Measurements from ENCODE around the gene MXRA8.

DNA sequence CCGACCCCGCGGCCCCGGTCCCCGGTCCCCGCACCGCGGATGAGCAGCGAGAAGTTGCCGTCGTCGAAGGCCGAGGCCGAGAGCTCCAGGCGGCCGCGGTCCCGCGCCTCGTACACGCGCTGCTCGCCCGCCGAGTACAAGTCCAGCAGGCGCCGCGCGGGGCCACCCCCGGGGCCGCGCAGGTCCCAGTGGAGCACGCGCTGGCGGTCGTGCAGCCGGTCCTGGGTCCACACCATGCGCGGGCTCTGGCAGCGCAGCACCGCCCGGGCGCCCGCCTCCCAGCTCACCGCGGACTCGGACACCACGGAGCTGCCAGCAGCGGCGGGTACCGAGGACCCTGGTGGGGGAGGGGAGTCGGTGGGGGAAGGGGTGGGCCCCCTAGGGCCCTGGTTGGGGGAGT, 2.9 kb downstream of the MXRA8 start:
- TF ChIP-seq L3MBTL2 (conservative IDR thresholded peaks at IDR 0.05) (no peak), ZNF384 (IDR thresholded peaks at IDR 0.05) (no peak), TARDBP (IDR thresholded peaks at IDR 0.05) (no peak), CTBP1 (IDR thresholded peaks at IDR 0.05; ENCODE audit: borderline replicate concordance) (no peak), FOXM1 (IDR thresholded peaks at IDR 0.05; ENCODE audit: borderline replicate concordance) (no peak), ELF4 (IDR thresholded peaks at IDR 0.05) (no peak), HDGF (IDR thresholded peaks at IDR 0.05; ENCODE audit: borderline replicate concordance) (no peak), FOXA1 (IDR thresholded peaks at IDR 0.05) (no peak), SUZ12 (IDR thresholded peaks at IDR 0.05) (no peak), ARNT (IDR thresholded peaks at IDR 0.05) (no peak), SP1 (IDR thresholded peaks at IDR 0.05) (no peak), BHLHE40 (IDR thresholded peaks at IDR 0.05; ENCODE audit: borderline replicate concordance) (no peak)
- TF ChIP-seq, protein P1, sequence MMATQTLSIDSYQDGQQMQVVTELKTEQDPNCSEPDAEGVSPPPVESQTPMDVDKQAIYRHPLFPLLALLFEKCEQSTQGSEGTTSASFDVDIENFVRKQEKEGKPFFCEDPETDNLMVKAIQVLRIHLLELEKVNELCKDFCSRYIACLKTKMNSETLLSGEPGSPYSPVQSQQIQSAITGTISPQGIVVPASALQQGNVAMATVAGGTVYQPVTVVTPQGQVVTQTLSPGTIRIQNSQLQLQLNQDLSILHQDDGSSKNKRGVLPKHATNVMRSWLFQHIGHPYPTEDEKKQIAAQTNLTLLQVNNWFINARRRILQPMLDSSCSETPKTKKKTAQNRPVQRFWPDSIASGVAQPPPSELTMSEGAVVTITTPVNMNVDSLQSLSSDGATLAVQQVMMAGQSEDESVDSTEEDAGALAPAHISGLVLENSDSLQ (IDR thresholded peaks at IDR 0.05): no peak

Data from HEK293T (cell line).